ENCODE data around the gene ST3GAL3. TPM values are rescaled to one million over a fixed set of nuclear protein-coding genes. Genes with fewer than 3 reads are reported as not detected.

The ST3GAL3 gene
- polyA plus RNA-seq, 1 donor (not counting 4 experiments of a cell fraction or from before 2014, with no cell fraction given) = 10.0 TPM

- no peak for TF ChIP-seq CTCF (optimal IDR thresholded peaks at IDR 0.05 in 1 of 3, IDR thresholded peaks at IDR 0.05 in 1 of 3, conservative IDR thresholded peaks at IDR 0.05 in 1 of 3; ENCODE audit: extremely low read depth in 1 of 3, insufficient read depth in 2 of 3, low read length in 3 of 3)
- TF ChIP-seq EZH2 (IDR thresholded peaks at IDR 0.05; ENCODE audit: low read length) = no peak
- H3K9me1 ChIP-seq (ENCODE audit: control insufficient read depth, extremely low read depth, insufficient read depth, low read length) = no peaks in the 10 kb centered on the region
- FAIRE-seq = peak; percentile 74
- no peaks in the 10 kb centered on the region for H4K20me1 ChIP-seq (ENCODE audit: control insufficient read depth, extremely low read depth, insufficient read depth, low read length)
- peak overlapping the region in 2 of 3 experiments; percentile 11 to 58 for H3K4me3 ChIP-seq (ENCODE audit: control insufficient read depth in 2 of 3, extremely low read depth in 1 of 3, insufficient read depth in 2 of 3, low read depth in 1 of 3, low read length in 3 of 3)
- H3K4me2 ChIP-seq (ENCODE audit: control insufficient read depth, extremely low read depth, insufficient read depth, low read depth, low read length) = peak overlapping the region; percentile 70
- H3K27ac ChIP-seq (ENCODE audit: control insufficient read depth, insufficient read depth, low read length) = peak overlapping the region; percentile 85
- H3K4me1 ChIP-seq (ENCODE audit: control insufficient read depth, extremely low read depth, insufficient read depth, low read length) = peaks cover 52% of the 10 kb centered on the region
- H3K79me2 ChIP-seq (ENCODE audit: control insufficient read depth, insufficient read depth, low read length) = peaks cover 3% of the 10 kb centered on the region
- dilution Hi-C loops (cut with MboI; ENCODE audit: extremely low pct_ligation_motif_present, low sequenced_read_pairs) = no loop called here
- peak overlapping the region; percentile 63 for H3K9ac ChIP-seq (ENCODE audit: control insufficient read depth, extremely low read depth, insufficient read depth, low read length)
- no peaks in the 10 kb centered on the region for H3K9me3 ChIP-seq (ENCODE audit: control insufficient read depth, low read depth, low read length)
- no peaks in the 10 kb centered on the region for H3K27me3 ChIP-seq (ENCODE audit: control insufficient read depth, extremely low read depth, insufficient read depth, low read length)
- DNase-seq (ENCODE audit: low read depth, low spot score) = no peak
- H3K36me3 ChIP-seq (ENCODE audit: control insufficient read depth in 2 of 2, extremely low read depth in 1 of 2, insufficient read depth in 2 of 2, low read length in 2 of 2) = no peaks in the 10 kb centered on the region
- H2AFZ ChIP-seq (ENCODE audit: control insufficient read depth, low read length) = peak overlapping the region; percentile 57
Observed at GRCh38 chr1:43766086-43766784, 58.9 kb downstream of the ST3GAL3 start.

- dilution Hi-C loops (cut with MboI; ENCODE audit: extremely low pct_ligation_motif_present, low sequenced_read_pairs) = no loop called here
- Histone ChIP-seq H3K9me3 (ENCODE audit: control insufficient read depth, low read depth, low read length) (no peaks in the 10 kb centered on the region), H3K4me1 (ENCODE audit: control insufficient read depth, extremely low read depth, insufficient read depth, low read length) (peaks cover 52% of the 10 kb centered on the region), H4K20me1 (ENCODE audit: control insufficient read depth, extremely low read depth, insufficient read depth, low read length) (no peaks in the 10 kb centered on the region), H3K36me3 (ENCODE audit: control insufficient read depth in 2 of 2, extremely low read depth in 1 of 2, insufficient read depth in 2 of 2, low read length in 2 of 2) (no peaks in the 10 kb centered on the region), H3K27me3 (ENCODE audit: control insufficient read depth, extremely low read depth, insufficient read depth, low read length) (no peaks in the 10 kb centered on the region), H3K9ac (ENCODE audit: control insufficient read depth, extremely low read depth, insufficient read depth, low read length) (peak overlapping the region; percentile 63), H3K79me2 (ENCODE audit: control insufficient read depth, insufficient read depth, low read length) (peaks cover 3% of the 10 kb centered on the region), H2AFZ (ENCODE audit: control insufficient read depth, low read length) (no peak overlapping the region), H3K4me2 (ENCODE audit: control insufficient read depth, extremely low read depth, insufficient read depth, low read depth, low read length) (peak overlapping the region; percentile 70), H3K9me1 (ENCODE audit: control insufficient read depth, extremely low read depth, insufficient read depth, low read length) (no peaks in the 10 kb centered on the region), H3K4me3 (ENCODE audit: control insufficient read depth in 2 of 3, extremely low read depth in 1 of 3, insufficient read depth in 2 of 3, low read depth in 1 of 3, low read length in 3 of 3) (peak overlapping the region in 2 of 3 experiments; percentile 11 to 58), H3K27ac (ENCODE audit: control insufficient read depth, insufficient read depth, low read length) (peak overlapping the region; percentile 85)
- peak; percentile 87 for DNase-seq (ENCODE audit: low read depth, low spot score)
- peak; percentile 90 for FAIRE-seq
- TF ChIP-seq EZH2 (IDR thresholded peaks at IDR 0.05; ENCODE audit: low read length) = no peak
- TF ChIP-seq CTCF (optimal IDR thresholded peaks at IDR 0.05 in 1 of 3, IDR thresholded peaks at IDR 0.05 in 1 of 3, conservative IDR thresholded peaks at IDR 0.05 in 1 of 3; ENCODE audit: extremely low read depth in 1 of 3, insufficient read depth in 2 of 3, low read length in 3 of 3) = no peak
Observed at GRCh38 chr1:43766818-43767525, 59.6 kb downstream of the ST3GAL3 start.

All from keratinocyte (primary cell).